H1 (cell line): ENCODE data around the gene PRR33. TPM values are rescaled to one million over a fixed set of nuclear protein-coding genes. Genes with fewer than 3 reads are reported as not detected.

Source experiments
- CBX8 ChIP-seq: fragments of 300-800, 300-1000 bp; sonication (generic); IDR thresholded peaks from 2 replicates; pipeline ENCODE4 v1.7.1; 2016; ENCODE audit warnings: low read depth, low read length, borderline replicate concordance
- CHD7 ChIP-seq: fragments of 300-600 bp; sonication (generic); IDR thresholded peaks from 2 replicates; pipeline ENCODE4 v1.7.1; 2012; ENCODE audit warnings: low read length, moderate library complexity, mild to moderate bottlenecking, inconsistent platforms; ENCODE audit not compliant: insufficient replicate concordance
- GABPA ChIP-seq: IDR thresholded peaks from 2 replicates; pipeline ENCODE4 v1.6.1; 2011; ENCODE audit warnings: mild to moderate bottlenecking, low read length, moderate library complexity, borderline replicate concordance; ENCODE audit not compliant: insufficient read depth
- HDAC2 ChIP-seq, 2 experiments: fragments of 300-600 bp in 1 of 2; sonication (generic) in 1 of 2; IDR thresholded peaks; 2 replicates each; pipeline ENCODE4 v1.6.1; 2011 to 2012; ENCODE audit warnings: low read depth in 2 of 2, low read length in 2 of 2, mild to moderate bottlenecking in 2 of 2, moderate library complexity in 2 of 2, borderline replicate concordance in 1 of 2, inconsistent platforms in 1 of 2
- KDM4A ChIP-seq: IDR thresholded peaks from one replicate; pipeline ENCODE4 v1.7.1; 2012; ENCODE audit warnings: low read depth, mild to moderate bottlenecking, moderate library complexity, low read length, inconsistent platforms; ENCODE audit not compliant: severe bottlenecking
- KDM5A ChIP-seq: fragments of 200-600 bp; IDR thresholded peaks from 2 replicates; pipeline ENCODE4 v1.7.1; 2012; ENCODE audit warnings: mild to moderate bottlenecking, low read length, inconsistent platforms, mixed read lengths
- PHF8 ChIP-seq: fragments of 200-600 bp; sonication (generic); conservative IDR thresholded peaks from 2 replicates; pipeline ENCODE4 v1.7.1; 2012; ENCODE audit warnings: low read depth, mild to moderate bottlenecking, inconsistent platforms, low read length, moderate library complexity
- POLR2A ChIP-seq, 2 experiments: IDR thresholded peaks; 1 replicate in 1 of 2; 2 replicates in 1 of 2; pipeline ENCODE4 v1.6.1; 2011; ENCODE audit warnings: low read depth in 2 of 2, low read length in 2 of 2, mild to moderate bottlenecking in 2 of 2; ENCODE audit errors: control extremely low read depth in 1 of 2
- POU5F1 ChIP-seq: IDR thresholded peaks from 2 replicates; pipeline ENCODE4 v1.6.1; 2011; ENCODE audit warnings: low read depth, mild to moderate bottlenecking, low read length, moderate library complexity
- YY1 ChIP-seq: IDR thresholded peaks from 2 replicates; pipeline ENCODE4 v1.6.1; 2011; ENCODE audit warnings: low read depth, mild to moderate bottlenecking, low read length
- polyA plus RNA-seq, 7 experiments: library from polyadenylated mRNA; depleted of rRNA in 3 of 7; stranded (reverse) in 5 of 7; unstranded in 2 of 7; fragments of >200 nt in 5 of 7; fragments of 200-250 nt in 2 of 7; gene quantifications; 1 replicate in 5 of 7; 2 replicates in 1 of 7; 4 replicates in 1 of 7; pipeline versions ENCODE4 v1.2.1 to v1.2.3, GENCODE V29; 2011 to 2013; ENCODE audit warnings: missing spikeins in 2 of 7, mixed read lengths in 2 of 7
- total RNA-seq: library from RNA; stranded (reverse); fragmentation: NEBNext Ultra II Directional; extraction: Animal tissue kit (Norgen Biotek cat#: 25700); gene quantifications from 2 replicates; pipeline ENCODE4 v1.2.1, GENCODE V29; 2021
- TF ChIP-seq, protein P1 (sequence below): IDR thresholded peaks from 2 replicates; pipeline ENCODE4 v1.6.1; 2011; ENCODE audit warnings: low read depth, mild to moderate bottlenecking, low read length; ENCODE audit not compliant: insufficient read depth

The PRR33 gene
- total and polyA plus RNA-seq, 2 of the 8 experiments (the other 6 are each of a cell fraction or from before 2014, with no cell fraction given): 0.02 TPM; not detected in 1

- TF ChIP-seq CHD7 (no peak), KDM5A (no peak), YY1 (no peak), POLR2A (IDR thresholded peaks at IDR 0.05; ENCODE audit: control extremely low read depth in 1 of 2, low read depth in 2 of 2, low read length in 2 of 2) (no peak), KDM4A (no peak), CBX8 (no peak), GABPA (no peak), PHF8 (no peak), HDAC2 (IDR thresholded peaks at IDR 0.05; ENCODE audit: borderline replicate concordance in 1 of 2, low read depth in 2 of 2, low read length in 2 of 2) (no peak), POU5F1 (no peak)
- TF ChIP-seq, protein P1, sequence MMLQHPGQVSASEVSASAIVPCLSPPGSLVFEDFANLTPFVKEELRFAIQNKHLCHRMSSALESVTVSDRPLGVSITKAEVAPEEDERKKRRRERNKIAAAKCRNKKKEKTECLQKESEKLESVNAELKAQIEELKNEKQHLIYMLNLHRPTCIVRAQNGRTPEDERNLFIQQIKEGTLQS: no peak
These were observed 7.4 kb upstream of the PRR33 start (continued) for GRCh38 chr11:1899090-1899489.
